Suppressor macrophage (primary cell): ENCODE data around the gene CAPN9.

Source experiments
- DNase-seq, 4 experiments: peaks; one replicate each; pipeline ENCODE4 v3.0.0-alpha.2; 2020 to 2022

CAPN9 gene

DNA sequence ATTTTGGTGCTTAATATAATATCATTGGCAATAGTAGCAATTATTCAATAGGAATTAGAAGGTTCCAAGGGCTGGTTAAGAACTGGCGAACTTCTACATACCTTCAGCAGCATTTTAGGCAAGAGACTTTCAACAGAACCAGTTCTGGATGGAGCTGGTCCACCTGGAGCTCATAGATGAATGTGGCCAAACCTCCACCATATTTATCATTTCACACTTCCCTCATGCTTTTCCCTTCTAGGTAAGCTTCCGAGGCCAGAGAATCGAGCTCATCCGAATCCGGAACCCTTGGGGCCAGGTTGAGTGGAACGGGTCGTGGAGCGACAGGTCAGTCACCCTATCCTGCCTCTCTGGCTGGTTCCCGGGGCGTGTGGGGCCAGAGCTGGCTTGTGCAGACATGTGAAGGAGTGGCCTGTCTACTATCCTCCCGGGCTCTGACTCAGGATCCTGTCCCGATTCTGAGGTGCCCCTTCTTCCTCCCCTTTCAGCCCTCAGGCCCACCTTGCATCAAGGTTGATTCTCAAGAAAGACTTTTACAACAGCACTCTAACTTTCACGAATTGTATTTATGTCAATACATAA is 24.7 kb downstream of the CAPN9 start:
- no peak for DNase-seq

DNA sequence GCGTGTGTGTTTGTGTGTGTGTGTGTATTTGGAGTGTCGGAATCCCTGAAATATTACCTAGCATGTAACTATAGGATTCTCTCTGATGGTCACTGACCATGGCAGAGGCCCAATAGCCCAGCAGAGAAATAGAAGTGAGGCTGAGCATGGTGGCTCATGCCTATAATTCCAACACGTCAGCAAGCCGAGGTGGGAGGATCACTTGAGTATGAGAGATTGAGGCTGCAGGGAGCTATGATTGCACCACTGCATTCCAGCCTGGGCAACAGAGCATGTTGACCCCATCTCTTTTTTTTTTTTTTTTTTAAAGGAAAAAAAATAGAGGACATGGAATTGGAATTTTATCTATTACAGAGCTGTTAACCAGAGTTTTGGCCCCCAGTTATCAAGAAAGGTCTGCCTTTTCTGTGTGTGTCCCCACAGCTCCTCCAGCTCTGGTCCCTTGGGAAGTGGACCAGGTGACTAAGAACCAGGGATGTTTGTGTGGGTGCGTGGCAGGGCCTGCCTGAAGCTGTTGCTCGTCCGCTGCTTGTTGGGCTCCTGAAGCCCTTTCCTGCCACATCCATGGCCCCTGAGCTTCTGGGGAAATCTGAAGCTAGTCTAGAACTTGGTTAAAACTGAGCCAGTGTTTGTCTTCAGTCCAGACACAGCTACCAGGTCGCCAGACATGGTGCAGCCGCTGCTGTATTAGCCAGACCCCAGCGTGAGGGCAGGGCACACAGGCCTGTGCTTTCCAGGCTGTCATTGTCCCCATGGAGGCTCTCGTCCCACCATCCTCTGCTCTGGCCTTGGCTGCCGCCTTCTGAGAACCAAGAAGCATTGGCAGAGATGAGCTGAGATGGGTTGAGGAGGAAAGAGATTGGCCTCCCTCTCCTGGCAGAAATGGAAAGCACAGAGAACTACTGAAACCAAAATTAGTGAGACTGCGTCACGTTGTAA is 25.5 kb downstream of the CAPN9 start:
- peak in 3 of 4 experiments; percentile 12 to 31 (median 15) for DNase-seq

DNA sequence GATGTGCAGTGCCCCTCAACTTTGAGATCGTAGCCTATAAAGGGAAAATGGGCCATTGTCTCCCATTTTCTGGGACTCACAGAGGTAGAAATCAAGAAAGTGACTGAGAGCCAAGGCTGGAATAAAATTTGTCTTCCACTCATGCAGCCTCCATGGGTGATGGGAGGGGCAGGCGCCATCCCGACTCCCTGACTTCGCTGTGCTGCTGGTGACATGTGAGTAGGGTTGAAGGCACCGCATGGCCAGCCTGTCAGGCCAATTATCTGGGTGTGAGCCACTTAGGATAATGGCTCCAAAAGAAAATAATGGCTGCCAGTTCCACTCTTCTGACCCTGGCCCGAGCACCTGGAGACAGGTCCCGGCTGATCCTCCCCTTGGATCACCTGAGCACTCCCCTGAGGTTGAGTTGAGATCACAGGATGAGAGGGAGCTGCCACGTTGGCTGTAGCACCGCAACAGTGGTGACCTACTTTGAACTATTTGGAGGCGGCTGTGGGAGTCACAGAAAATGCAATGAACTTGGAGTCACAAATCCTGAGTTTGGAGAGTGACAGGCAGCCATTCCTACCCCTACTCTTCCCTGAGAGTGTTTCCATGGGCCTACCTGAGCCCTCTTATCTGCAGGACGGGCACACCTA is 26.3 kb downstream of the CAPN9 start:
- DNase-seq: no peak

DNA sequence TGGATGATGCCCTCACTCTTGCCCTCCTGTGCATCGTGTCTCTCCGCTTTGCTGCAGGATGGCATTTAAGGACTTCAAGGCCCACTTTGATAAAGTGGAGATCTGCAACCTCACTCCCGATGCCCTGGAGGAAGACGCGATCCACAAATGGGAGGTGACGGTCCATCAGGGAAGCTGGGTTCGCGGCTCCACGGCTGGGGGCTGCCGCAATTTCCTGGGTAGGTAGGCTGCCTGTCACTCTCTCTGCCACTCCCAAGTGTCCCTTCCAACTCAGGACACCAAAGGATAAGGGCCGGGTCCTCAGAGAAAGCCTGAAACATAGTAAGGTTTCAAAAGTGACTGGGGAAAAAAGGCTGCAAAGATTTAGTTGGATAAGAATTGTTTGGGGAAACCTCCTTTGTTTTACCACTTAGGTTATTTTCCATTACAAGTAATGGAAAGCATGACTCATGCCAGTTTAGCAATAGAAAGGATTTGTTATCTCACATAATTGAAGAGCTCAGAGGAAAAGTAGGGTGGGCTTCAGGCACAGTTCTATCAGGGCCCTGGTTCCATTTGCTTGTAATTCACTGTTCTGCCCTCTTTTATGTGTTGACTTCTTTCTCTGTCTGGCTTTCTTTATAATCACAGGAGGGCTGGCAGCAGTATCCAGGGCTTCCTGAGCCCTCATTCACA is 31.9 kb downstream of the CAPN9 start:
- DNase-seq: no peak

DNA sequence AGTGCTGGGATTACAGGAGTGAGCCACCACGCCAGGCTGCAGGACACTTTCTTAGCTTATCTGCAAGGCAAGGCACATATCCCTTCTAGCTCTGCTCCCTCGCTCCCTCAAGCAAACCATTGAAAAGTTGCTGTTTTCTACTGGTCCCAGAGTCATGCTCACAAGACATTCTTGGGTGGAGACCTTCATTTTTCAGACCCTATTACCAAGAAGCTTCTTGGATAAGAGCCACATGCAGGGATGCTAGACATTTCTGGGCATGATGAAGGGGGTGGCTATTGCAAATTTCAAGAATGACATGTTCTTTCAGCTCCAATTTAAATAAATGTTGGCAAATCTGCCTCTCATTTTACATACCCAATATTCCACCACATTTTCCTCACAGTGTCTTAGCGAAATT is 33.9 kb downstream of the CAPN9 start:
- DNase-seq: no peak

DNA sequence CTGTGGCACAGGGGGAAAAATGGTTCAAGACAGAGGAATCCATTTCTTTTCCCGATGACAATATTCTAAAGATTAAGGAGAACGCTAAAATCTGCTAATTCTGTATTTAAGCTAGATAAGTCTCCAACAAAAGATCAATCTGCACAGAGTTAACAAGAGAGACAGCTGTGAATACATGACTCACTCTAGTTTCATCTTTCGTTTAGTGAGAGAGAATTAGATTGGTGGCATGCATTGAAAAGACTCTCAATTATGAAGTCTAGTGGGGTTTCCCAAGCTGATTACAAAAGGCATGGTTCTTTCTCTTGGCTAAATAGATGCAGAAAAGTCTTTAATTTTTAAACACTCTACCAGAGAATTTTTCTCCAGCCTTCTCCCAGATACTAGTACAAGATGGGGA is 34.4 kb downstream of the CAPN9 start:
- DNase-seq: no peak

DNA sequence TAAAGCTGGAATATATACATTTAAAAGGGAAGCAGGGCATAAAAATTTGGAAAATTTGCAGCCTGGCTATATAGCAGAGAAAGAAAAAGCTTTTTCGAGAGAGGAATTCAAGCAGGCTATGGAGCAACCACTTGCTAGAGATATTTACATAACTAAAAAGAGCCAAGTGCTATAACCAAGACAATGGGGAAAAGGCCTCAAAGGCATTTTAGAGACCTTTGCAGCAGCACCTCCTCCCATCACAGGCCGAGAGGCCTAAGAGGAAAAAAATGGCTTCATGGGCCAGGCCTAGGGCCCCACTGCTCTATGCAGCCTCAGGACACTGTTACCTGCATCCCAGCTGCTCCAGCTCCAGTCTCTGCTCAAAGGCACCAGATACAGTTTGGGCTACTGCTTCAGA is 37.0 kb downstream of the CAPN9 start:
- no peak for DNase-seq

DNA sequence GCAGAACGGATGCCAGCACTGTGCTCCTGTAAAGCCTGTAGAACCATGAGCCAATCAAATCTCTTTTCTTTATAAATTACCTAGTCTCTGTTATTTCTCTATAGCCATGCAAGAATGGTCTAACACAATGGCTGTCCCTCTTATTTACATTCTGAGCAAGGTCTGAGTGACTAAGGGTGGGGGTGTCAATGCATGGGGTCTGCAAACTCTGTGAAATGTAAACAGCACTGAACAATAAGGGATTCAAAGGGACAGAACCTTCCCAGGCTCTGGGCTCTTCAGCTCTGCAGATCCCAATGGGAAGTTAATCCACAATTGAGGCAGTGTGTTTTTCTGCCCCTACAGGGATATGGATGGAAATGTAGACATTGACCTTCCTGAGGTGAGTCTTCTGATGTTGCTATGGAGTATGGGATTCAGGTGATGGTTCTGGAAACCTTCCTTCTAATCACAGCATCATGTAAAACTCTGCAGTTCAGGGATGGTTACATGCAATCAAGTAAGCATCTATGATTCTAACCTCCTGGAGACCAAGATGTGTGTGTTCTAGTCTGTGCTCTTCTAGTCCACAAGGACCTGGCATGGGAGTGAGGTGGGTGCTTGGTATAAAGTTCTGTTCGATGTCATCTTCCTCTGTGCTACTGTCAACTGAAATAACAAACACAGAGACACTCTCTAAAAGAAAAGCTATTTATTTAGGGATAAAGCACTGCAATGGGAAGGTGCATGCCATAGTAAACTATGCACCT is 38.6 kb downstream of the CAPN9 start:
- no peak for DNase-seq

DNA sequence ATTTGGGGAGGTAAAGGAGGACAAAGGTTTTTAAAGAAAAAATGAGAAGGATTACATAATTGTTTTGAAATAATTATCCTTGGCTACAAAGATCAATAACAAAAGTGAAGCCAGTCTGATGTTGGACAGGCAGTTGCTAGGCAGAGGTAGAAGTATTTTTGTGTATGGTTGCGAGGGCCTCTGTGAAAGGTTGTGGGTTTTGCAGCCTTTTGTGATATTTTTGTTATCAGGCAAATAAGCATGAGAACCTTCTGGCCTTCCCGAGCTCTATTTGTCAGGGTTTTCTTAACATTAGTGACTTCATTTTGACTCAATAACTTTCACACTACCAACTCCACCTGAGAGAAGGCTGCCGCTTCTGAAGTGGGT is 39.2 kb downstream of the CAPN9 start:
- no peak for DNase-seq

DNA sequence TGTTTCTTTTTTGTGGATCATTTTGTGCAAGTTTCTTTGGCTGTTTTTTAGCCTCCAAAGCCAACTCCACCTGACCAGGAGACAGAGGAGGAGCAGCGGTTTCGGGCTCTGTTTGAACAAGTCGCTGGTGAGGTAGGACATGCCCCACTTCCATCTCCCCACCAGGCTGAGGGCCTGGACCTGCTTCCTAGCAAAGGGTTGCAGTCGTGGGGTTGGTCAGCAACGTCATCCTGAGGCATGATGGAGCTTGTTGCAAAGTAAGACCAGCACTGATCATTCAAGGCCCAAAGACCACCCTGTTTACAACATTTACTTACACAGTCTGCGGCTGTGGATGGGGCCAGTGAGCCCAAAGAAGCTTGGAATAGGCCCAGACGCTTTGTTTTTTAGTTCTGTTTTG is 40.3 kb downstream of the CAPN9 start:
- DNase-seq: no peak

DNA sequence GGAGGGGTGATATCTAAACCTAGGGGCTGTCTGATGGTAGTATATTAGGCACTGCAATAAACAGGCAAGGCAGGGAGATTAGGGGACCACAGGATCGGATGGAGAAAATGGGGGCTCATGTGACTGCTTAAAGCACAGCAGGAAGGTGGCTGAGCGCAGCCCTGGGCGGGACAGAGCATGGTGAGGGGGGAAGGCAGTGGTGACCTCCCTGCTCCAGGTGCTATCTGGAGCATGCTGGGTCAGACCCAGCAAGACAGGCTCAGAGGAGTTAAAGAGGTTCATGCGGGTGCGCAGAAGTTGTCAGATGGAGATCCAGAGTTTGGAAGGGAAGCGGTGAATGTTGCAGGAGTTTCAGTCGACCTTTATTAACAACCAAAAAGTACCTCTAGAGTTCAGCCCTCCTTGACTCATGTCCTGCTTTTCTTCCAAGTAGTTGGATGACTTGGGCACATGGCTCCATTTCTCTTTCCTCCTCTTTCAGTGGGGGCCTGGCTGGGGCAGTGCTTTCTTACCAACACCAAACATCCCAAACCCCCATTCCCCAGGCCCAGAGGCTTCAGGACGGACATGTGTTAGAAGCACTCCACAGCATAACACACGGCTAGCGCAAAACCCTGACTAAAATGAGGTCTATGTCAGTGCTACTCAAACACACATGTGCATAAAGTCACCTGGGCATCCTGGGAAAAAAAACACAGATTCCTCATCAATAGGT is 41.5 kb downstream of the CAPN9 start:
- no peak for DNase-seq

DNA sequence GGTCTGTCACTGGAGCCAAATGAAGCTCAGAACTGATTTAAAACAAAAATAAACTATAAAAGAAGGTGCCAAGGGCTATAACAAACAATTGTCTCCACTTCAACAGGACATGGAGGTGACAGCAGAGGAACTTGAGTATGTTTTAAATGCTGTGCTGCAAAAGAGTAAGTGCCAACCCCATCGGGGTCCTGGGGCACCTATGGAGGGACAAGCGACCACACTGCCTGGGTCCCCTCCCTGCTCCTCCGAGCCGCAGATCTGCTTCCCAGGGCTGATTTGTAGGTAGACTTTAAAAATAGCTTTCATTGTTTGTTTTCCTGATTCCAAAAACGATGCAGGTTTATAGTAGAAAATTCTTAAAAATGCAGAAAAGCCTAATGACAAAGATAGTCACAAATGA is 42.8 kb downstream of the CAPN9 start:
- DNase-seq: no peak

DNA sequence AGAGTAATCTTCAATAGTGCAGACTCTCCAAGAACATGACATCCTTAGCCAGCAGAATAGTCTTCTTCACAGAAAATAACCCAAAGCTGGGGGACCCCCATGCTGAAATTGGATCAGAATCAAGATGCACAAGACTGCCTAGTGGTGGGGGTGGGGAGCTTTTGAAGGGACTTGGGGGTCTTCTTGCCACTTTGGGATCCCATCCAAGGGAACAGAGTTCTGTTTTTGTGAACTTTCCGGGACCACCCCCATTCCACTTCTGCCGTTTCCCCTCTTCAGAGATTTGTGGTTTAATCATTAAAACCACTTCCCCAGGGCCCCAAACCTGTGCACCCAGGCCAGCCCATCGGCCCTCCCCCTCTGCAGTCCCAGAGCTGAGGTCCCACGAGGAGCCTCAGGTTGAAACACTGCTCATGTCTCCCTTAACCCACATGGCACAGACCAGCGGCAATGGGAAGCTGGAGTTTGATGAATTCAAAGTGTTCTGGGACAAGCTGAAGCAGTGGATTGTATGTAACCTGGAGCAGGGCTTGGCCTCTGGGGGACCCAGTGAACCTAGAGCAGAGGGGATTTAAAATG is 44.9 kb downstream of the CAPN9 start:
- no peak for DNase-seq

DNA sequence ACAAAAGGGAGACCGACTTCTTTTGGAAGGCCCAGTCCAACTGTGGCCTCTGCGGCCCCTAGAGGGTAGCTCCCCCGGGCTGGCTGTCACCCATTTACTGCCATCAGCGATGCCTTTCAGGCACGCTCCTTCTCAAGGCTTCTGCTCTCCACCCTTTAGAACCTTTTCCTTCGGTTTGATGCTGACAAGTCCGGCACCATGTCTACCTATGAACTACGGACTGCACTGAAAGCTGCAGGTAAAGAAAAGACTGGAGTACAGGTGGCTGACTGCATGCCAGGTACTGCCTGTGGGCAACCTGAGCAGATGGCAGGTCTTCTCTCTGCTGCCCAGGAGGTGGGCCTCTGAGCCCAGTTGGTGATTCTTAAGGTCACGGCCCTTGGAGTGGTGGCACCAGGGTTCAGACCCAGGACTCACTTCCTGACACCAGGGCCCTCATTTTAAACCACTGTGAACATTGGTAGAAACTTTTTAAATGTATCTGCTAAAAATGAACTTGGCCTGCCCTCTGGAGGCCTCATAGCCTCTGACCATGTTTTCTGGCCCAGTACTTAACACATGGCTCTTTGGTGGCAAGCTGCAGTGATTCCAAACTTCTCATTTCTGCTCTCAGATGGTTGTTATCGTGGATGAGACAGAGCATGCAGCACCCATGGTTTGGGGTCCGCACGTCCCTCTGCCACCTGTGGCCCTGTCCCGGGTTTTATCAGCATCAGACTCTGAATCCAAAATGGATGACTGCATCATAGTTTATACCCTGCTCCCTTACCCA is 45.7 kb downstream of the CAPN9 start:
- peak in 1 of 4 experiments; percentile 13 for DNase-seq

DNA sequence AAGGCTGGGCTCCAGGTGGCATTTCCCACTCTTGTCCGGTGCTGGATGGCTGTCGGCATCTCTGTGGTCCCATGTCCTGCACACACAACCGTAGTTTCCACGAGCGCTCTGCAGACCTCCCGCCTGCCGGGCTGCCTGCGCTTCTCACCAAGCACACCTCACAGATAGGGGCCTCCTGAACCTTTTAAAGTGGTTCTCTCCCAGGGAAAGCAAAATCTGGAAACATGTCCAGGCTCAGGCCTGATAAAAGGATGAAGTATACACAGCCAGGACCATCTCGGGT is 46.2 kb downstream of the CAPN9 start:
- no peak for DNase-seq

DNA sequence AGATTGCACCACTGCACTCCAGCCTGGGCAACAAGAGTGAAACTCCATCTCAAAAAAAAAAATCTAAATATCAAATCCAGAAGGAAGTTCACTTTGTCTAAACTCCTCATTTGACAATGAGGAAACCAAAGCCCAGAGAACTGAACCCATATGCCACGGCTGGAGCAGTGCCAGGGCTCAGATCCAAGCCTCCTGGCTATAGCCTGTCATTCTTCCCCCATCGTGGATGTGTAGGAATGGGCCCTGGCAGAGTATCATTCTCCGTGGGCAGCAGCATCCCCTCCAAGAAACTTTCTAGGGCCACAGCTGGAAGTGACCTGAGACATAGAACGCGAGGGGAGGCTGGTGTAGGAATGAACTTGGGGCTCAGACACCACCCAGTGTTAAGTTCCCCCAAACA is 47.2 kb downstream of the CAPN9 start:
- no peak for DNase-seq

DNA sequence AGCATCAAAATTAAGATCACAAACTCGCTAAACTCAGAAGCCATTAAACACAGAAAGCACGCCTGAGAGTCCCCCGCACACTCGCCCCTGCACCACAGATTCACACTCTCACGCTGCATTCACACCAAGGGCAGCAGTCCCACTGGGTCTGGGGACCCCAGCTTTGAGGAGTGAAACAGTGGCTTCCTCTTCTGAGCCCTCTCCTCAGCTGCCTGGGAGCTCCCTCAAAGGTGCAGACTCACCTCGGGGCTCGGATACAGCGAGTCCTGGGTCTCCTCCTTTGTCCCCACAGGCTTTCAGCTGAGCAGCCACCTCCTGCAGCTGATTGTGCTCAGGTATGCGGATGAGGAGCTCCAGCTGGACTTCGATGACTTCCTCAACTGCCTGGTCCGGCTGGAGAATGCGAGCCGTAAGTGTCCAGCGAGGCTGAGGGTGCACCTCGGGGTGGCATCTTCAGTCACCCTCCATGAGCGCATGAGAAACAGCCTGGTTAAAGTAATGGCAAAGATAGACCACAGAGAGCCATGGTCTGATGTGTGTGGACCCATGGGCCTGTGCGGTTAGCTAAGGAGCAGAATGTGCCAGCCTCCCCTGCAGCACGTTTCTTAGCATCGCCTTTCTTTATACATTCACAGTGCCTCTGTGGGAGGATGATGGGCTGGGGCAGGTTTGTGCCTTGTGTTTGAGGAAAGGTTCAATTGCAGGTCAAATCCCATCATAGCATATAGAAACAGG is 47.9 kb downstream of the CAPN9 start:
- DNase-seq: no peak

DNA sequence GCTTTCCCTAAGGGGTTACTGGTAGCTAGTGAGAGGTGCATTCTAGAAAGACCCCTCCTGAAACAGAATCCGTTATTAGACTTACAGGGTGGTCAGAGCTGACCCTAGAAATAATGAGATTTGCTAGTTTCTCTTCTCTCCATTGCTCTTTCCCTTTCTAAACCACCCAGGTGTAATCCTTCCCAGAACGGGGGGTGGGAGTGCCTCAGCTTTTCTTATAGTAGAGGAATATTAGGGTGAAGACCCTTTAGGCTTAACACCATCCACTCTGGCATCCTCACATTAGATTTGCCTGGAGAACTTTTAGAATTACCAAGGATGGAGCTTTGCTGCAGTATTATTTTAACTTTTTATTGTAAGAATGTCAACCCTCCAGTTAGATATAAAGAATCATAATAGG is 49.4 kb downstream of the CAPN9 start:
- DNase-seq: no peak

DNA sequence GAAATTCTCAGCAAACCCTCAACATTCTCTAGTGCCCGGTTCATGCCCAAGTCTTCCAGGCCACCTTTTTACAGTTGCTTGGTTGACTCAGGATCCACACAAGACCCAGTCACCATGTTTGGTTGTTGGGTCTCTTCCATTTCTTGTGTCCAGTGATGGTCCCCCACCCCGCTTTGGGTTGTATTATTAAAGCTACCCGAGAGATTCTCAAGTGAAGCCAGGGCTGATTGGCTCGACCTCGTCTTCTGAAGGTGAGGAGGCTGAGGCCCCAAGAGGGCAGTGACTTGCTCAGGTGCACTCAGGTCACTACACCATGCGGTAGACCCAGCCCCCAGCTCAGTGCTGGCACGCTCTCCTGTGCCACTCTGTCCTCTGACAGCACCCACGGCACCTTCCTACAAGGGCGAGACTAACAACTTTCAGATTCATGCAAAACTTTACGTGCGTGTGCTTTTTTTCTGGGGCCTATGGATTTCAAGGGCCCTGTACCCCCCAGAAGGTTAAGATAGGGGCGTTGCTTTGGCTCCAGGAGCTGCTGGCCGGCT is 50.3 kb downstream of the CAPN9 start:
- no peak for DNase-seq

DNA sequence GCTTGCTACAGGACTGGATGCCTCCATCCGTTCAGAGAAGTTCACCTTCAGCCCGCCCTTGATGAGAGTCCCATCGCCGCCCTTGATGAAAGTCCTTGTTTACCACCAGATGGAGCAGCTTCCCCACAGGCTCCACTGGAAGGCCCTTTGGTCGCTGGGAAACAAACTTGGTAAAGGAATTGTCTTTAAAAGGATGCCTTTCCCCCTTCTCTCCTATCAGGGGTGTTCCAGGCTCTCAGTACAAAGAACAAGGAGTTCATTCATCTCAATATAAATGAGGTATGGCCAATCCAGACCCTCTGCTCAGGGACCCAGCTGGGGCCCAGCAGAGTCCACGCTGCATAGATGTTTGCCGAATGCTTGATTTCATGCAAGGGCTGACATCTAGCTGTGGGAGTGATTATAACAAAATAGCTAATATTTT is 50.8 kb downstream of the CAPN9 start:
- peak; percentile 35 to 63 (median 50) for DNase-seq
